Activated CD4-positive, alpha-beta memory T cell treated with anti-CD3 and anti-CD28 coated beads, Interleukin-2, amount 10 ng/mL, durations not matched to agents 7 days and 5 days (primary cell): ENCODE results near the gene OTOS. TPM values are rescaled to one million over a fixed set of nuclear protein-coding genes. Genes with fewer than 3 reads are reported as not detected.

Source experiments
- CTCF ChIA-PET: fragments of 350-600 bp; sonication (Branson Sonifier 250); formaldehyde crosslinking; loops from one replicate; lab custom pipeline; 2021; ENCODE audit warnings: antibody characterized with exemption, inconsistent platforms; lab: Charles Lee
- POLR2A ChIA-PET: fragments of 350-600 bp; sonication (Branson Sonifier 250); formaldehyde crosslinking; loops from one replicate; lab custom pipeline; 2021; ENCODE audit warnings: antibody characterized with exemption; lab: Charles Lee
- DNase-seq: peaks from one replicate; pipeline ENCODE4 v3.0.0-alpha.2; 2020
- H3K27ac Mint-ChIP-seq: one replicate; pipeline ENCODE4 v1.8.0; 2021; ENCODE audit warnings: mild to moderate bottlenecking, mixed read lengths
- H3K27me3 Mint-ChIP-seq: one replicate; pipeline ENCODE4 v1.8.0; 2021; ENCODE audit warnings: mixed read lengths
- H3K36me3 Mint-ChIP-seq: one replicate; pipeline ENCODE4 v1.8.0; 2021; ENCODE audit warnings: low read depth, mixed read lengths
- H3K4me1 Mint-ChIP-seq: one replicate; pipeline ENCODE4 v1.8.0; 2021; ENCODE audit warnings: mixed read lengths
- H3K4me3 Mint-ChIP-seq: one replicate; pipeline ENCODE4 v1.8.0; 2021; ENCODE audit warnings: mild to moderate bottlenecking, mixed read lengths
- H3K9me3 Mint-ChIP-seq: one replicate; pipeline ENCODE4 v1.8.0; 2021; ENCODE audit warnings: mixed read lengths
- total RNA-seq, 2 experiments: library from RNA; stranded (reverse); gene quantifications; one replicate each; pipeline ENCODE4 v1.2.3, GENCODE V29; 2021

The OTOS gene
- total RNA-seq, 2 experiments from 2014 or later, result not detected

GRCh38 chr2:240143801-240144648 is 3.6 kb upstream of the OTOS start:
- no peaks in the 10 kb centered on the region for H3K4me1 Mint-ChIP-seq
- peaks cover 8% of the 10 kb centered on the region for H3K9me3 Mint-ChIP-seq
- H3K27ac Mint-ChIP-seq, result no peak overlapping the region
- ChIA-PET CTCF (interaction anchor here (0.8 to 3.2 kb wide), 8 partner anchors 15 to 131 kb away, joined by 3 to 39 read pairs (median 4); no protein-coding TSS in a partner anchor), POLR2A (interaction anchor here (0.9 to 1.2 kb wide), 2 partner anchors 8 to 154 kb away, joined by 3 read pairs; no protein-coding TSS in a partner anchor)
- no peaks in the 10 kb centered on the region for H3K27me3 Mint-ChIP-seq
- DNase-seq, result peak; percentile 78
- no peaks in the 10 kb centered on the region for H3K36me3 Mint-ChIP-seq
- no peak overlapping the region for H3K4me3 Mint-ChIP-seq

- ChIA-PET POLR2A (interaction anchor here (0.9 kb wide), 1 partner anchor 153 kb away, joined by 3 read pairs; no protein-coding TSS in a partner anchor), CTCF (interaction anchor here (0.8 to 3.2 kb wide), 7 partner anchors 15 to 122 kb away, joined by 3 to 39 read pairs (median 3); partner anchors contain the start of gene NDUFA10)
- H3K27ac Mint-ChIP-seq, result no peak overlapping the region
- no peak for DNase-seq
- H3K9me3 Mint-ChIP-seq, result peaks cover 8% of the 10 kb centered on the region
- no peaks in the 10 kb centered on the region for H3K27me3 Mint-ChIP-seq
- H3K4me1 Mint-ChIP-seq, result no peaks in the 10 kb centered on the region
- H3K4me3 Mint-ChIP-seq, result no peak overlapping the region
- H3K36me3 Mint-ChIP-seq, result no peaks in the 10 kb centered on the region
These were observed 2.8 kb upstream of the OTOS start for GRCh38 chr2:240143276-240143675.

GRCh38 chr2:240142859-240143258 is 2.4 kb upstream of the OTOS start:
- Mint-ChIP-seq H3K4me1 (no peaks in the 10 kb centered on the region), H3K27me3 (no peaks in the 10 kb centered on the region), H3K9me3 (peaks cover 8% of the 10 kb centered on the region), H3K27ac (no peak overlapping the region), H3K4me3 (no peak overlapping the region), H3K36me3 (no peaks in the 10 kb centered on the region)
- POLR2A ChIA-PET, result no interaction called here
- CTCF ChIA-PET, result interaction anchor here (1.0 to 3.2 kb wide), 6 partner anchors 14 to 121 kb away, joined by 3 to 39 read pairs (median 4); partner anchors contain the start of gene NDUFA10
- DNase-seq, result no peak

GRCh38 chr2:240142256-240142775 is 1.9 kb upstream of the OTOS start:
- Mint-ChIP-seq H3K4me3 (no peak overlapping the region), H3K36me3 (no peaks in the 10 kb centered on the region), H3K9me3 (peaks cover 5% of the 10 kb centered on the region), H3K27me3 (no peaks in the 10 kb centered on the region), H3K4me1 (no peaks in the 10 kb centered on the region), H3K27ac (no peak overlapping the region)
- POLR2A ChIA-PET, result no interaction called here
- DNase-seq, result no peak
- CTCF ChIA-PET, result interaction anchor here (1.0 to 3.2 kb wide), 4 partner anchors 79 to 117 kb away, joined by 3 to 39 read pairs (median 4); partner anchors contain the start of gene NDUFA10

GRCh38 chr2:240141736-240142135 is 1.3 kb upstream of the OTOS start:
- H3K9me3 Mint-ChIP-seq, result no peaks in the 10 kb centered on the region
- H3K36me3 Mint-ChIP-seq, result no peaks in the 10 kb centered on the region
- no peak overlapping the region for H3K27ac Mint-ChIP-seq
- ChIA-PET POLR2A (no interaction called here), CTCF (interaction anchor here (1.4 to 3.2 kb wide), 2 partner anchors 81 to 82 kb away, joined by 4 to 39 read pairs; no protein-coding TSS in a partner anchor)
- H3K27me3 Mint-ChIP-seq, result no peaks in the 10 kb centered on the region
- no peak overlapping the region for H3K4me3 Mint-ChIP-seq
- no peak for DNase-seq
- H3K4me1 Mint-ChIP-seq, result peaks cover 5% of the 10 kb centered on the region

- H3K9me3 Mint-ChIP-seq, result no peaks in the 10 kb centered on the region
- no peaks in the 10 kb centered on the region for H3K27me3 Mint-ChIP-seq
- ChIA-PET POLR2A (no interaction called here), CTCF (interaction anchor here (0.9 to 1.6 kb wide), 2 partner anchors 77 to 79 kb away, joined by 3 read pairs; no protein-coding TSS in a partner anchor)
- DNase-seq, result no peak
- peaks cover 9% of the 10 kb centered on the region for H3K4me1 Mint-ChIP-seq
- H3K36me3 Mint-ChIP-seq, result no peaks in the 10 kb centered on the region
- no peak overlapping the region for H3K4me3 Mint-ChIP-seq
- H3K27ac Mint-ChIP-seq, result no peak overlapping the region
These were observed 462 bp upstream of the OTOS start for GRCh38 chr2:240140920-240141319.

- DNase-seq, result no peak
- POLR2A ChIA-PET, result no interaction called here
- CTCF ChIA-PET, result interaction anchor here (0.6 to 1.6 kb wide), 2 partner anchors 76 to 80 kb away, joined by 3 read pairs; no protein-coding TSS in a partner anchor
- H3K36me3 Mint-ChIP-seq, result peaks cover 4% of the 10 kb centered on the region
- H3K27ac Mint-ChIP-seq, result no peak overlapping the region
- H3K9me3 Mint-ChIP-seq, result no peaks in the 10 kb centered on the region
- peaks cover 18% of the 10 kb centered on the region for H3K4me1 Mint-ChIP-seq
- H3K27me3 Mint-ChIP-seq, result no peaks in the 10 kb centered on the region
- H3K4me3 Mint-ChIP-seq, result no peak overlapping the region
These were observed 628 bp downstream of the OTOS start for GRCh38 chr2:240139666-240140393.

GRCh38 chr2:240139011-240139441 is 1.4 kb downstream of the OTOS start:
- POLR2A ChIA-PET, result no interaction called here
- no peak for DNase-seq
- Mint-ChIP-seq H3K27me3 (no peaks in the 10 kb centered on the region), H3K36me3 (peaks cover 4% of the 10 kb centered on the region), H3K9me3 (no peaks in the 10 kb centered on the region), H3K4me1 (peaks cover 26% of the 10 kb centered on the region), H3K4me3 (no peak overlapping the region), H3K27ac (no peak overlapping the region)
- CTCF ChIA-PET, result no interaction called here

- no peak for DNase-seq
- Mint-ChIP-seq H3K27ac (no peak overlapping the region), H3K27me3 (no peaks in the 10 kb centered on the region), H3K4me3 (no peak overlapping the region), H3K36me3 (peaks cover 11% of the 10 kb centered on the region), H3K4me1 (peaks cover 29% of the 10 kb centered on the region), H3K9me3 (no peaks in the 10 kb centered on the region)
- POLR2A ChIA-PET, result no interaction called here
- CTCF ChIA-PET, result no interaction called here
These were observed 2.0 kb downstream of the OTOS start for GRCh38 chr2:240138254-240138984.

- H3K27ac Mint-ChIP-seq, result no peak overlapping the region
- no peaks in the 10 kb centered on the region for H3K9me3 Mint-ChIP-seq
- ChIA-PET POLR2A (no interaction called here), CTCF (no interaction called here)
- no peak for DNase-seq
- H3K36me3 Mint-ChIP-seq, result peaks cover 16% of the 10 kb centered on the region
- no peaks in the 10 kb centered on the region for H3K27me3 Mint-ChIP-seq
- no peak overlapping the region for H3K4me3 Mint-ChIP-seq
- H3K4me1 Mint-ChIP-seq, result peaks cover 32% of the 10 kb centered on the region
These were observed 2.7 kb downstream of the OTOS start for GRCh38 chr2:240137596-240138253.

GRCh38 chr2:240136671-240137292 is 3.7 kb downstream of the OTOS start:
- H3K36me3 Mint-ChIP-seq, result peaks cover 24% of the 10 kb centered on the region
- POLR2A ChIA-PET, result no interaction called here
- no peak for DNase-seq
- peak overlapping the region; percentile 90 for H3K4me3 Mint-ChIP-seq
- H3K27me3 Mint-ChIP-seq, result no peaks in the 10 kb centered on the region
- H3K27ac Mint-ChIP-seq, result peak overlapping the region; percentile 70
- H3K9me3 Mint-ChIP-seq, result no peaks in the 10 kb centered on the region
- peaks cover 32% of the 10 kb centered on the region for H3K4me1 Mint-ChIP-seq
- CTCF ChIA-PET, result no interaction called here
